Kidney epithelial cell (primary cell): ENCODE results near the gene PORCN. TPM values are rescaled to one million over a fixed set of nuclear protein-coding genes. Genes with fewer than 3 reads are reported as not detected.

Experiments used
- DNase-seq: peaks from one replicate; pipeline ENCODE4 v3.0.0-alpha.2; 2010; ENCODE audit warnings: low read depth
- H3K27me3 ChIP-seq: 2 replicates; pipeline ENCODE4 v1.6.0; 2011; ENCODE audit warnings: low read length; ENCODE audit not compliant: control insufficient read depth, insufficient read depth
- H3K36me3 ChIP-seq: 2 replicates; pipeline ENCODE4 v1.5.1; 2011; ENCODE audit warnings: low read length; ENCODE audit not compliant: control insufficient read depth, insufficient read depth
- H3K4me3 ChIP-seq: 2 replicates; pipeline ENCODE4 v1.5.1; 2011; ENCODE audit warnings: low read depth, mild to moderate bottlenecking, control low read depth, low read length
- CTCF ChIP-seq: IDR thresholded peaks from 2 replicates; pipeline ENCODE4 v1.5.1; 2011; ENCODE audit warnings: mild to moderate bottlenecking, moderate library complexity, low read length, control low read depth, inconsistent platforms; ENCODE audit not compliant: insufficient read depth, poor library complexity, severe bottlenecking
- total RNA-seq: library from RNA; depleted of rRNA; stranded (reverse); fragments of >200 nt; gene quantifications from 2 replicates; pipeline ENCODE4 v1.2.3, GENCODE V29; 2015

The PORCN gene
- total RNA-seq, 1 donor from 2014 or later: 12.7 TPM

GRCh38 chrX:48560056-48560455, 51.3 kb downstream of the PORCN start:
- Histone ChIP-seq H3K36me3 (no peaks in the 10 kb centered on the region), H3K4me3 (no peak overlapping the region), H3K27me3 (no peaks in the 10 kb centered on the region)
- DNase-seq: no peak
- TF ChIP-seq CTCF: no peak

- no peak for DNase-seq
- no peak for TF ChIP-seq CTCF
- no peaks in the 10 kb centered on the region for H3K36me3 ChIP-seq
- no peak overlapping the region for H3K4me3 ChIP-seq
- H3K27me3 ChIP-seq: no peaks in the 10 kb centered on the region
These were observed 51.9 kb downstream of the PORCN start for GRCh38 chrX:48560681-48561080.

- DNase-seq: no peak
- no peak overlapping the region for H3K4me3 ChIP-seq
- TF ChIP-seq CTCF: no peak
These were observed 61.2 kb downstream of the PORCN start for GRCh38 chrX:48569958-48570357.

More at GRCh38 chrX:48569958-48570357, 61.2 kb downstream of the PORCN start:
- Histone ChIP-seq H3K36me3 (no peaks in the 10 kb centered on the region), H3K27me3 (no peaks in the 10 kb centered on the region)

Other genes with a start within 250 kb of the PORCN start
- not detected in 2 replicates for gene SSX3, start 152.3 kb upstream of the PORCN start, total RNA-seq
- not detected in 2 replicates for gene SSX4, start 125.5 kb upstream of the PORCN start, total RNA-seq
- not detected in 2 replicates for gene SSX4B, start 97.0 kb upstream of the PORCN start, total RNA-seq
- gene SLC38A5, start 38.7 kb upstream of the PORCN start, total RNA-seq: 28.3 and 32.8 TPM in 2 replicates
- gene FTSJ1, start 32.8 kb upstream of the PORCN start, total RNA-seq: 80.3 and 91.4 TPM in 2 replicates
- 40.2 and 72.5 TPM in 2 replicates for gene EBP, start 12.8 kb downstream of the PORCN start, total RNA-seq
- gene TBC1D25, start 30.7 kb downstream of the PORCN start, total RNA-seq: 6.6 and 10.4 TPM in 2 replicates
- gene RBM3, start 65.5 kb downstream of the PORCN start, total RNA-seq: 264 and 285 TPM in 2 replicates
- gene WDR13, start 88.5 kb downstream of the PORCN start, total RNA-seq: 117 and 122 TPM in 2 replicates
- gene WAS, start 174.8 kb downstream of the PORCN start, total RNA-seq: 2.2 TPM in 1 of 2 replicates, not detected in the other
- 7.6 and 10.9 TPM in 2 replicates for gene SUV39H1, start 187.7 kb downstream of the PORCN start, total RNA-seq